Measurements from ENCODE around the gene MZF1. TPM values are rescaled to one million over a fixed set of nuclear protein-coding genes. Genes with fewer than 3 reads are reported as not detected.
A peak's percentile ranks its signal among the peaks of the same experiment; 100 is the strongest.

MZF1 gene
- total and polyA plus RNA-seq, 10 of the 15 experiments (the other 5 are each of a cell fraction or from before 2014, with no cell fraction given) = 0.38 to 14.7 (median 7.2) TPM

DNA sequence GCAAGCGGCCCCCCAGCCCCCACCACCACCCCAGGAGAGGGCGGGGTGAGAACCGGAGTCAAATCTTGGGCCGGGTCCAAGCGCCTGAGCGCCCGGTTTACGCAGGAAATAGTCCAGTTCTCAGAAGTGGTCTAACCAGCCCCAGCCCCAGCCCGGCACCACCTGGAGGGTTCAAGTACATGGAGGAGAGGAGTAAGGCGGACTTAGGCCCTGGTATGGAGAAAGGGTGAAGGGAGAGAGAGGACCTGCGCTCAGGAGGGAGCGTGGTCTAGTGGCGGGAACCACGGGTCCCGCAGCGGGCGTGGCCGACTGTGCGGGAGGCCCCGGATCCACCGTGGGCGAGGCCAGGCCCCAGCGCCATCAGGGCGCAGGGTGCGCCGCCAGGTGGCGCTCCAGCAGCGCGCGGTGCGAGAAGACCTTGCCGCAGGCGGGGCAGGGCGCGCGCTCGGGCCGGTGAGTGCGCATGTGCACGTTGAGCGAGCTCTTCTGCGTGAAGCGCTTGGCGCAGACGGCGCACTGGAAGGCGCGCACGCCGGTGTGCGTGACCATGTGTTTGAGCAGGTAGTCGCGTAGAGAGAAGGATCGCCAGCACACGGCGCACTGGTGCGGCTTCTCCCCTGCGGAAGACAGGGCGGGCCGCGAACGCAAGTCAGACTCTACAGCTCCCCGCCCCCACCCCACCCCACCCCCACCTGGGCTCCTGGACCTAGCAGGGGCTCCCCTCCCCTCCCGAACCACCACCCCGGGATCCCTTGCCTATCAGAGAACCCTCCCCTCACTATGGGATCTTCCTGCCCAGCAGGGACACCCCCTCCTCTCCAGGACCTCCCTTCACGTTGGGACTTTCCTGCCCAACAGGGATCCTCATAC is 59.2 kb downstream of the MZF1 start:
- Histone ChIP-seq H4K20me1 (ENCODE audit: control insufficient read depth, insufficient read depth) (no peaks in the 10 kb centered on the region), H2AFZ (ENCODE audit: control insufficient read depth, low read depth, low read length) (peak overlapping the region; percentile 31), H3K4me1 (ENCODE audit: control insufficient read depth, insufficient read depth, low read length) (peaks cover 23% of the 10 kb centered on the region), H3K4me2 (ENCODE audit: control insufficient read depth, insufficient read depth) (peak overlapping the region; percentile 96), H3K27me3 (replicated peaks in 1 of 2; ENCODE audit: control insufficient read depth in 2 of 2, insufficient read depth in 2 of 2, low read length in 1 of 2) (no peaks in the 10 kb centered on the region), H3K27ac (ENCODE audit: control insufficient read depth, insufficient read depth) (peak overlapping the region; percentile 91), H3K79me2 (ENCODE audit: control insufficient read depth, insufficient read depth, low read length) (peaks cover 36% of the 10 kb centered on the region), H3K4me3 (peak overlapping the region; percentile 72), H3K36me3 (ENCODE audit: control insufficient read depth in 2 of 2, insufficient read depth in 2 of 2, low read length in 1 of 2) (peaks cover 0 to 8% of the 10 kb centered on the region in 2 experiments; a peak in 3 of 4 replicates), H3K9me3 (replicated peaks; ENCODE audit: control insufficient read depth, insufficient read depth, low read length) (no peaks in the 10 kb centered on the region), H3K9ac (ENCODE audit: control insufficient read depth, insufficient read depth, low read length) (peak overlapping the region; percentile 89)
- ATAC-seq = peak; percentile 95
- ChIA-PET SMC1A (ENCODE audit: uncharacterized antibody, unreplicated experiment) (interaction anchor here (0.8 to 1.2 kb wide), 5 partner anchors 23 to 1049 kb away, joined by 3 to 4 read pairs (median 3); no protein-coding TSS in a partner anchor), CTCF (interaction anchor here (0.6 to 2.0 kb wide), 13 partner anchors 13 to 652 kb away, joined by 3 to 22 read pairs (median 4); partner anchors contain the start of genes CHMP2A, MZF1 and TRIM28), POLR2A (interaction anchor here (0.6 to 1.9 kb wide), 9 partner anchors 21 to 71 kb away, joined by 3 to 14 read pairs (median 4); partner anchors contain the start of genes CHMP2A and TRIM28), RAD21 (ENCODE audit: unreplicated experiment) (interaction anchor here (0.8 to 1.6 kb wide), 3 partner anchors 15 to 65 kb away, joined by 4 to 16 read pairs (median 6); no protein-coding TSS in a partner anchor)
- intact Hi-C loops (cut with micrococcal nuclease; ENCODE audit: unreplicated experiment) = loop anchor here (2.0 kb wide), 1 partner anchor 45 kb away; the partner anchor contains the start of gene UBE2M
- BruUV-seq (replicated peaks) = no TSS peak
- in situ Hi-C loops (cut with MboI) = no loop called here
- FAIRE-seq = peak; percentile 97
- 10% methylated on average over 63 of the region's 66 CpGs for WGBS (ENCODE audit: insufficient coverage, insufficient replicate concordance, low lambda C conversion rate, missing lambda C conversion rate)
- DNase-seq (ENCODE audit: low read depth, low spot score) = peak; percentile 85
- peak; percentile 51; the same call in 1 of the 2 replicates for TF ChIP-seq SMAD5 (IDR thresholded peaks at IDR 0.05; ENCODE audit: low read depth)
- TF ChIP-seq MXI1 (IDR thresholded peaks at IDR 0.05; ENCODE audit: low read depth, low read length) = peak; percentile 87
- peak; percentile 65 for TF ChIP-seq E2F4 (IDR thresholded peaks at IDR 0.05; ENCODE audit: low read depth, low read length)
- no peak for TF ChIP-seq E4F1 (IDR thresholded peaks at IDR 0.05; ENCODE audit: borderline replicate concordance, partially characterized antibody)
- TF ChIP-seq HCFC1 (IDR thresholded peaks at IDR 0.05; ENCODE audit: low read length) = 0 out of 2 replicates have a peak, but pooled peaks have one; percentile 35
- TF ChIP-seq CBX3 (IDR thresholded peaks at IDR 0.05; ENCODE audit: borderline replicate concordance, low read depth) = no peak
- peak; percentile 79 for TF ChIP-seq SMC3 (IDR thresholded peaks at IDR 0.05; ENCODE audit: borderline replicate concordance, low read length)
- peak; percentile 79; the same call in 1 of the 2 replicates for TF ChIP-seq ZSCAN29 (IDR thresholded peaks at IDR 0.05)
- no peak for TF ChIP-seq IKZF2 (IDR thresholded peaks at IDR 0.05)
- TF ChIP-seq BACH1 (IDR thresholded peaks at IDR 0.05; ENCODE audit: borderline replicate concordance) = peak; percentile 89
- TF ChIP-seq ZNF217 (IDR thresholded peaks at IDR 0.05) = peak; percentile 52; the same call in 1 of the 2 replicates
- TF ChIP-seq BHLHE40 (IDR thresholded peaks at IDR 0.05; ENCODE audit: borderline replicate concordance in 1 of 2, low read depth in 2 of 2, low read length in 1 of 2) = peak; percentile 63 to 84; a peak in 3 of 4 replicates
- TF ChIP-seq POLR2AphosphoS5 (IDR thresholded peaks at IDR 0.05; ENCODE audit: low read length) = peak; percentile 88; the same call in 1 of the 2 replicates
- TF ChIP-seq, protein P1, sequence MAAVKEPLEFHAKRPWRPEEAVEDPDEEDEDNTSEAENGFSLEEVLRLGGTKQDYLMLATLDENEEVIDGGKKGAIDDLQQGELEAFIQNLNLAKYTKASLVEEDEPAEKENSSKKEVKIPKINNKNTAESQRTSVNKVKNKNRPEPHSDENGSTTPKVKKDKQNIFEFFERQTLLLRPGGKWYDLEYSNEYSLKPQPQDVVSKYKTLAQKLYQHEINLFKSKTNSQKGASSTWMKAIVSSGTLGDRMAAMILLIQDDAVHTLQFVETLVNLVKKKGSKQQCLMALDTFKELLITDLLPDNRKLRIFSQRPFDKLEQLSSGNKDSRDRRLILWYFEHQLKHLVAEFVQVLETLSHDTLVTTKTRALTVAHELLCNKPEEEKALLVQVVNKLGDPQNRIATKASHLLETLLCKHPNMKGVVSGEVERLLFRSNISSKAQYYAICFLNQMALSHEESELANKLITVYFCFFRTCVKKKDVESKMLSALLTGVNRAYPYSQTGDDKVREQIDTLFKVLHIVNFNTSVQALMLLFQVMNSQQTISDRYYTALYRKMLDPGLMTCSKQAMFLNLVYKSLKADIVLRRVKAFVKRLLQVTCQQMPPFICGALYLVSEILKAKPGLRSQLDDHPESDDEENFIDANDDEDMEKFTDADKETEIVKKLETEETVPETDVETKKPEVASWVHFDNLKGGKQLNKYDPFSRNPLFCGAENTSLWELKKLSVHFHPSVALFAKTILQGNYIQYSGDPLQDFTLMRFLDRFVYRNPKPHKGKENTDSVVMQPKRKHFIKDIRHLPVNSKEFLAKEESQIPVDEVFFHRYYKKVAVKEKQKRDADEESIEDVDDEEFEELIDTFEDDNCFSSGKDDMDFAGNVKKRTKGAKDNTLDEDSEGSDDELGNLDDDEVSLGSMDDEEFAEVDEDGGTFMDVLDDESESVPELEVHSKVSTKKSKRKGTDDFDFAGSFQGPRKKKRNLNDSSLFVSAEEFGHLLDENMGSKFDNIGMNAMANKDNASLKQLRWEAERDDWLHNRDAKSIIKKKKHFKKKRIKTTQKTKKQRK (IDR thresholded peaks at IDR 0.05; ENCODE audit: low read depth, low read length) = no peak
